IPS-15b (cell line): ENCODE measurements around the gene CFAP210.
"Not testable (repeated sequence)": the region's sequence is repeated elsewhere in the genome, so short reads cannot be mapped to it uniquely, and the experiment has no call there.

Experiments
- H3K27me3 ChIP-seq: one replicate; pipeline ENCODE4 v1.6.1; 2013; ENCODE audit warnings: low read length; ENCODE audit not compliant: control insufficient read depth, insufficient read depth
- H3K36me3 ChIP-seq: one replicate; pipeline ENCODE4 v1.6.1; 2013; ENCODE audit warnings: low read length; ENCODE audit not compliant: control insufficient read depth, insufficient read depth
- H3K4me1 ChIP-seq: one replicate; pipeline ENCODE4 v1.6.1; 2013; ENCODE audit warnings: mild to moderate bottlenecking, low read length; ENCODE audit not compliant: control insufficient read depth, insufficient read depth
- H3K4me3 ChIP-seq: one replicate; pipeline ENCODE4 v1.5.1; 2013; ENCODE audit warnings: low read depth, low read length
- H3K9ac ChIP-seq: one replicate; pipeline ENCODE4 v1.6.1; 2013; ENCODE audit warnings: low read depth, mild to moderate bottlenecking, low read length
- H3K9me3 ChIP-seq: one replicate; pipeline ENCODE4 v1.6.1; 2013; ENCODE audit warnings: mild to moderate bottlenecking, low read length; ENCODE audit not compliant: control insufficient read depth, insufficient read depth

The CFAP210 gene

GRCh38 chr2:169598982-169599381 lies 95.2 kb downstream of the CFAP210 start:
- no peak overlapping the region for H3K4me3 ChIP-seq

GRCh38 chr2:169596546-169596945 lies 97.7 kb downstream of the CFAP210 start:
- not testable (repeated sequence) for H3K9ac ChIP-seq, H3K27me3 ChIP-seq, H3K4me1 ChIP-seq, H3K4me3 ChIP-seq, H3K36me3 ChIP-seq, H3K9me3 ChIP-seq

More at GRCh38 chr2:169598982-169599381, 95.2 kb downstream of the CFAP210 start:
- Histone ChIP-seq H3K36me3 (no peaks in the 10 kb centered on the region), H3K4me1 (no peaks in the 10 kb centered on the region), H3K27me3 (no peaks in the 10 kb centered on the region), H3K9ac (no peak overlapping the region), H3K9me3 (no peaks in the 10 kb centered on the region)
